GM12878 (cell line): ENCODE results near the gene NXN.

ENCODE experiments used
- CTCF ChIP-seq, 3 experiments: IDR thresholded peaks in 2 of 3; conservative IDR thresholded peaks in 1 of 3; 2 replicates each; pipeline ENCODE4 v1.5.1; 2011; ENCODE audit warnings: low read depth in 3 of 3, low read length in 3 of 3, mild to moderate bottlenecking in 3 of 3, control low read depth in 2 of 3, moderate library complexity in 2 of 3, inconsistent platforms in 1 of 3, mixed read lengths in 1 of 3; ENCODE audit not compliant: control insufficient read depth in 2 of 3, insufficient read depth in 1 of 3; ENCODE audit errors: extremely low read depth in 1 of 3
- ELK1 ChIP-seq: IDR thresholded peaks from 2 replicates; pipeline ENCODE4 v1.6.1; 2012; ENCODE audit warnings: low read depth, low read length, improper control_type of control experiment
- EZH2 ChIP-seq: IDR thresholded peaks from 2 replicates; pipeline ENCODE4 v1.6.1; 2012; ENCODE audit warnings: low read depth, mild to moderate bottlenecking, control low read depth, inconsistent platforms, low read length, borderline replicate concordance; ENCODE audit not compliant: control insufficient read depth
- IRF3 ChIP-seq: fragments of 450-650 bp; IDR thresholded peaks from 2 replicates; pipeline ENCODE4 v1.6.1; 2014; ENCODE audit warnings: mild to moderate bottlenecking
- JUND ChIP-seq: IDR thresholded peaks from 2 replicates; pipeline ENCODE4 v1.6.1; 2012; ENCODE audit warnings: low read depth, mild to moderate bottlenecking, low read length, improper control_type of control experiment, moderate library complexity
- MLLT1 ChIP-seq: fragments of 450-650 bp; IDR thresholded peaks from 2 replicates; pipeline ENCODE4 v1.6.1; 2016; ENCODE audit warnings: mild to moderate bottlenecking
- POLR2A ChIP-seq: IDR thresholded peaks from 2 replicates; pipeline ENCODE4 v1.6.1; 2011; ENCODE audit warnings: low read depth, mild to moderate bottlenecking, low read length
- SPI1 ChIP-seq: IDR thresholded peaks from 2 replicates; pipeline ENCODE4 v1.6.1; 2011; ENCODE audit warnings: low read depth, mild to moderate bottlenecking, low read length, moderate library complexity, borderline replicate concordance; ENCODE audit not compliant: insufficient read depth
- TCF12 ChIP-seq: IDR thresholded peaks from 2 replicates; pipeline ENCODE4 v1.6.1; 2011; ENCODE audit warnings: low read depth, mild to moderate bottlenecking, low read length

GRCh38 chr17:752620-753219 lies 226.9 kb downstream of the NXN start:
- TF ChIP-seq JUND (no peak), EZH2 (no peak), CTCF (IDR thresholded peaks at IDR 0.05 in 2 of 3, conservative IDR thresholded peaks at IDR 0.05 in 1 of 3; ENCODE audit: control insufficient read depth in 2 of 3, extremely low read depth in 1 of 3, insufficient read depth in 1 of 3, low read depth in 3 of 3, low read length in 3 of 3) (no peak), IRF3 (no peak), TCF12 (no peak), ELK1 (no peak), SPI1 (no peak), MLLT1 (0 out of 2 replicates have a peak, but pooled peaks have one; percentile 33), POLR2A (no peak)
